T-helper 1 cell treated with Interleukin-12 subunit alpha and Interleukin-12 subunit beta and Interleukin-4 antibody, amounts not matched to agents 30 ng/mL and 1 ng/mL, for 36 hours (primary cell): ENCODE measurements around the gene EVPL. TPM values are rescaled to one million over a fixed set of nuclear protein-coding genes. Genes with fewer than 3 reads are reported as not detected.
"Not testable (repeated sequence)": the region's sequence is repeated elsewhere in the genome, so short reads cannot be mapped to it uniquely, and the experiment has no call there.

Experiments
- intact Hi-C: fragments of 100-400 bp; cut with micrococcal nuclease; formaldehyde crosslinking; loops from one replicate; pipeline ENCODE4 v1.15.1; 2024
- total RNA-seq: library from RNA; stranded (reverse); gene quantifications from 2 replicates; pipeline ENCODE4 v1.2.3, GENCODE V29; 2022

Gene EVPL
- total RNA-seq, 1 donor from 2014 or later = 0.07 TPM

DNA sequence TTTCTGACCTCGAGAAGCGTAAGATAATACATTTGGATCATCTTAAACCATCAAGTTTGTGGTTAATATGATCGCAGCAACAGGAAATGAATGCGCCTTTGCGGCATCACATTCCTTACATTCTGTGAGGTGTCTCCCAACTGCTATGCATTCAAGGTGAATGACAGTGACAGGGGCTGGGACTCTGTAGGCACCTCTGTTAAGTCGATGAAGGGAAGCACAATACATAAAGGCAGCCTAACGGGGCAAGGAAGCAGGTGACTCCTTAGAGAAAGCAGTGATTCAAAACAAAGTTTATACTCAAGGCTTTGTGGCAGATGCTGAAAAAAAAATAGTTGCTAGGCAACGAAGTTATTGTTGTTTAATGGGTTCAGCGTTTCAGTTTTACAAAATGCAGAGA, 21.6 kb upstream of the EVPL start:
- intact Hi-C loops = no loop called here

DNA sequence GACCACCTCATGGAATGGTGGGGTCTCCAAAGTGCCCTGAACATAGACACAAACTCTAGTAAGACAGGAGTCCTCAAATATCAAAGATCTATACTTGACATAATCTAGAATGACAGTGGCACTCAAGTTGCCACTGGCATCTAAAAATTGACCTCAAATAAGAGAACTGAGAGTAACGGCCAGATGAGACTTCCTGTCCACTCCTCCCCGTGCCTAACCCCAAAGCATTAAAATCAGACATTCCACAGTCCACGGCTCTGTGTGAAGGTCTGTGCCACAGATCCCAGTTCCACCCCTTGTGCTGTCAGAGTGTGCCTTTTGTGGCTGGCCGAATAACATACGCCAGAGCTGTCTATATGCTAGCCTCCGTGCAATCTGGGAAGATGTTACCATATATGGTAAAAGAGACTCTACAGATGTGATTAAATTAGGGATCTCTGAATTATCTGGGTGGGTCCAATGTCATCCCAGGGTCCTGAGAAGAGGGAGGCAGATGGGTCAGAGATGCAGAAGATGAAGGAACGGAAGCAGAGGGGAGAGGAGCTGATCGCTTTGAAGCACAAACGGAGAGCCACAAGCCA, 21.0 kb upstream of the EVPL start:
- intact Hi-C loops = no loop called here

DNA sequence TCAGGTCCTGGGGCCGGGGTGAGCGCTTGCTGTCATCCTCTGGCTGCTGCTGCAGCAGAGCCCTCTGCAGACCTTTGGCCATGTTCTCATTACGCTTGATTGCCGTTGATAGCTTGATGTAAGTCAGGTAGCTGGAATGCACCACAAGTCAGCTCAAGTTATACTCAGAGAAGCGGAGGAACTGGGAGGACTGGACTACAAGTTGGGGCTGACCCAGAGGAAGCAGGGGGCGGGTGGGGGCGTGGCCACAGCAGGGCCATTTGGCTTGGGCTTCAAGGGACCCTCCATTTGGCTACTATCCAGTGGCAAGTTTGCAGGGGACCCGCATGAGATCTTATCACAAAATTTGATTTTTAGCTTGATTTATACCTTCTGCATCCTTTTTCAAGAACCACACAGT, 19.0 kb upstream of the EVPL start:
- intact Hi-C loops = no loop called here

DNA sequence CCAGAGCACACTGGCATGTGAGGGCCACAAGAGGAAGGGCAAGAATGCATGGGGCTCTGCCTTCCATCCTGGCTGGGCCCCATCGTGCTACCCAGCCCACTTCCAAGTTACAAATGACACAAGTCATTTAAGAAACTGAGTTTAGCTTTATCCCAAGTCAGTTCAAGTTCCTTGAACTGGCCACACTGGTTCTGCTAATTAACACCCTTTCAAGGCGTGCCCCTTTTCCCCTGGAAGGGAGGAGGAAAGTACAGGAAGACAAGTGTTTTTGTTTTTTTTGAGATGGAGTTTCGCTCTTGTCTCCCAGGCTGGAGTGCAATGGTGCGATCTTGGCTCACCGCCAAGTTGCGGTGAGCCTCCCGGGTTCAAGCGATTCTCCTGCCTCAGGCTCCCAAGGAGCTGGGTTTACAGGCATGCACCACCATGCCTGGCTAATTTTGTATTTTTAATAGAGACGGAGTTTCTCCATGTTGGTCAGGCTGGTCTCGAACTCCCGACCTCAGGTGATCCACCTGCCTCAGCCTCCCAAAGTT, 17.4 kb upstream of the EVPL start:
- intact Hi-C loops = not testable (repeated sequence)

DNA sequence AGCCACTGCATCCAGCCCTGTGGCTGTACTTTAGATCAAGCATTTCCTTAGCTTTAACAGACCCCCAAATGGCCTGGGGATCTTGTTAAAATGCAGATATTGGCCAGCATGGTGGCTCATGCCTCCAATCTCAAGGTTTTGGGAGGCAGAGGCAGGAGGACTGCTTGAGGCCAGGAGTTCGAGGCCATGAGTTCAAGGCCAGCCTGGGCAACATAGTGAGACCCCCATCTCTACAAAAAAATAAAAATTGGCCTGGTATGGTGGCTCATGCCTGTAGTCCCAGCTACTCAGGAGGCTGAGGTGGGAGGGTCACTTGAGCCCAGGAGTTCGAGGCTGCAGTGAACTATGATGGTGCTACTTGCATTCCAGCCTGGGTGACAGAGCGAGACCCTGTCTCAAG, 15.8 kb upstream of the EVPL start:
- intact Hi-C loops = not testable (repeated sequence)

DNA sequence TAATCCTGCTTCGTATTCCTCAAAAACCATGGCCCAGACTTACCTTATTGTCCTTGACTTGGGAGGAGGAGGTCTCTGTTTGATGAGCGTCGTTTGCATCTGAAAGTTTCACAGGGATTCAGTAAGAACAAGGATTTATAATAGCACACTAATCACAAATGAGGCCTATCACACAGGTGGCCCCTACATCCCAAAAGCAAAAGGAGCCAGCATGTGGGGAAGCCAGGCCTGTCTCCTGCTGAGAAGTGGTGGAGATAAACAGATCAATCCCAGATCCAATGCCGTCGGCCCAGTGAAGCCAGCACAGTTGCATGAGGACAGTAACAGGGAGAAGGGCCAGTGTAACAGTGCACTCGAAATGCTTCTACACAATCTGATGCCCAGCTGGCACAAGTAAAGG, 13.3 kb upstream of the EVPL start:
- intact Hi-C loops = no loop called here

DNA sequence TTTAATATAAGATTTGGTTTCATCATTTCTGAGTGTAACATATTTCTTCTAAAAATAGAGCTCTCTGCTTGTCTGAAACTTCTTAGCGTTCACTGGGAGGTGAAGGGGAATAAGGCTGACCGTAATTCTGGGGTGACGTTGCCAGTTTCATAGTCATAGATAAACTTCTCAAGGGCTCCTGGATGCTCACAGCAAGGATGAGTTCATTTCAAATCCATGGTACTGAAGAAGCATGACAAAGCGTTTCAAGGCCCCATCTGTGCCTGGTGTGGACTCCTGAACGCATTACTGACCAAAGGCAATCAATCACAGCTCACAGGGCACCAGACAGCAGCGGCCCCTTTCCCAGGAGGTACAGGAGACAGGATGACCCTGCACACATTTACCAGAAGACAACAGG, 12.0 kb upstream of the EVPL start:
- intact Hi-C loops = no loop called here

DNA sequence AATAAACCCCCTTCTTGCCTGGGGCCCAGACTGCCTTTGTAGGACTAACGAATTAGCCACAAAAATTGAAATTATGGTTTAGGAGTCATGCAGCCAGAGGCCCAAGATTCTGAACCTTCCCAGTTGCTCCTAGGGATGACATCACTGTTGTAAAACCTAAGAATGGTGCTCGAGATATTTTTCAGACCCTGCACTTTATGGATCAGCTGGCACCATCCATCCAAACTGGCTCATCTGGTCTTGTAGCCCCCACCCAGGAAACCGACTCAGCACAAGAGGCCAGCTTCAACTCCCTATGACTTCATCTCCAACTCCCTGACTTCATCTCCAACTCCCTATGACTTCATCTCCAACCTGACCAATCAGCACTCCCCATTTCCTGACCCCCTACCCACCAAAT, 10.9 kb upstream of the EVPL start:
- intact Hi-C loops = no loop called here

DNA sequence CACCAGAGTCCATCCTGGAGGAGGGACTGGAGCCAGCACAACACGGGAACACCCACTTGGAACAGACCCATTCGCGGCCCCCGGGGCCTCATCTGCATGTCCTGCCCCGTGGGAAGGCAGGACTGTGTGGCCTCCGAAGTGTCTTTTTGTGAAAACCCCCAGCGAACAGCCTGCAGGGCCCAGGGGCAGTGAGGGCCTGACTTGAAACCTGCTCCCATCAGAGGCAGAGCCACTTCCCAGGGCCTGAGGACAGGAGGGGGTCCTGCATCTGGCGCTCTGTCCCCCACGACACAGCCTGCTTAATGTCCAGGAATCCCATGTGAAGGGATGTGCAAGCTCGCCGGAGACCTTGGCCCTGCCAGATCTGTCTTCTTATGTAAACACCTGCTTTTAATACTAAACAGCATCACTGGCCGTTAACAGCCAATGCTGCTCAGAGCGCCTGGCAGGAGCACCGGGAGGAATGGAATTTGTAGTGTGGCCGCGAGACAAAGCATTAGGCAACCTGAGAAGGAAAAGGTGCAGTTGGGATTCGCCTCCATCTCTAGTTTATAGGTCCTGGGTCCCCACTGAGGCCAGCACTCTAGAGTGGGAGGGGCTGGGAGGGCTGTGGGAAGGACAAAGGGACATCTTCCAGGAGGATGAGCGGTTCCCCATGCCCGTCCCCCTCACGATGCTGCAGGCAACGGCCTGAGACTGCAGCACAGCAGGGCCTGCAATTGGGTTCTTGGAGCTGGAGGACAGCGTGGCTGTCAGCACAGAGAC, 9.6 kb upstream of the EVPL start:
- intact Hi-C loops = no loop called here

DNA sequence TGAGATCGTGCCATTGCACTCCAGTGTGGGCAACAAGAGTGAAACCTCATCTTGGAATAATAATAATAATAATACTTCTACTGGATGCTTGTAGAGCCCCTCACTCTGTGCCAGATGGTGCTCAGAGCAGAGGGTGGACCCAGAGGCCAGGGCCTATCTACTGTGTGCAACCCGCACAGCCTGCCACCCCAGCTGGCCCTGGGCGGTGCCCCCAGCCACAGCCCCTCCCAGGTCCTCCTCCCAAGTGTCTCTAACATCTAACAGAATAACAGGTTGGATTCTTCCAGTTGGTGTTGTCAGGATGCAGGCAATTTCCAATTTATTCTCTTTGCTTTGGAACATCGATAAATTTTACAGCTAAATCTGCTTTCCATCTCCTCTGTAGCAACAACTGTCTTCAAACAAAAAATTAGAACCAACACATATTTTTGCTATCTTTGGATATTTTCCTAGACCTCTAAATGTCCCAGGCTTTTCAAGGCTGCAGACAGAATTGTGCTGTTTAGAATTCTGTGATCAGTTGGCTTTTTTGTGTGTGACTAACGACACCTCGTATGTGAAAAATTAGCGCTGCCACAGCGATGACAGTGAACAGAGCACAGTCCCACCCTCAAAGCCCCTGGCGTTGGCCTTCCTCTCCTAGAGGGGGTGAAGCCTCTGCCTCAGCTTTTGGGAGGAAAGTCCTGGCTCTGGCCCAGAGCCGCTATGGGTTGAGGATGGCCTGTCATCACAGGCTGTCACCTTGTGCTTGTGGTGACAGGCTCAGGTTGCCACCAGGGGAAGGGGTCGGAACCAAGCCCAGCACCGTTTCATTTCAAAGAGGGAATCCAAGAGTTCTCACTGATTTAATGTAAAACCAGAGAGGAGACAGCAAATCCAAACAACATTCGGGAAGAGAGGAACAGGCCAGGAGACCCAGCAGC, 7.6 kb upstream of the EVPL start:
- intact Hi-C loops = no loop called here

DNA sequence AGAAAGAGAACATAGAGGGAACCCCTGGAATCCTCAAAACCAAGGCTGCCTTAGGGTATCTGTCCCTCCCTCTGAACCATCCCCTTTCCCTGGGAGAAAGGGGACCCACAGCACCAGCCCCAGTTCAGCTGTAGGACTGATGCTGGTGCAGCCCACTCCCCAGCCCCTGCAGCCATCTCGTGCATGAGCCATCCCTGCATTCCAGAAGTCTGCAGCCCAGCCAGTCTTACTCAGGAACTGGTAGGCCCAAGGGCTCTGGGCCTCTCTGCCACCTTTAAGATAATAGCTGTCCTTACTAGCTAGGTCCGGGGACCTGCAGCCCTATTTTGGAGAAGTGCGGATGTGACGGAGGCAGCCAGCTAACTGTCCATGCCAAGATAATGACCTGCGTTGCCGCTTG, 6.0 kb upstream of the EVPL start:
- intact Hi-C loops = no loop called here

DNA sequence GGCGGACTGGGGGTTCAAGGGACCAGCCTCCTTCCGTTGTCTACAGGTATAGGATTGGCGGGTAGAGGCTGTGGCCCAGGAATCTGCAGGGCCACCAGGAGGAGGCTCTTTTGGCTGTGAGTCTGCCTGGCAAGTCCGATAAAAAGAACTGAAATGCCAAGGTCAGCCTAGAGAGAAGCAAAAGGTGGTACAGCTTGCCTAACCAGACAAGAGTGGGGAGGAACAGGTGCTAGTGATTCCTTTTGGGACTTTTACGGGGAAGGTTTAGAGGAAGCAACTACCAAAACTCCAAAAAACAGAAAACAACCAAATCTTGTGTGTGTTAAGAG, 5.6 kb upstream of the EVPL start:
- intact Hi-C loops = no loop called here

DNA sequence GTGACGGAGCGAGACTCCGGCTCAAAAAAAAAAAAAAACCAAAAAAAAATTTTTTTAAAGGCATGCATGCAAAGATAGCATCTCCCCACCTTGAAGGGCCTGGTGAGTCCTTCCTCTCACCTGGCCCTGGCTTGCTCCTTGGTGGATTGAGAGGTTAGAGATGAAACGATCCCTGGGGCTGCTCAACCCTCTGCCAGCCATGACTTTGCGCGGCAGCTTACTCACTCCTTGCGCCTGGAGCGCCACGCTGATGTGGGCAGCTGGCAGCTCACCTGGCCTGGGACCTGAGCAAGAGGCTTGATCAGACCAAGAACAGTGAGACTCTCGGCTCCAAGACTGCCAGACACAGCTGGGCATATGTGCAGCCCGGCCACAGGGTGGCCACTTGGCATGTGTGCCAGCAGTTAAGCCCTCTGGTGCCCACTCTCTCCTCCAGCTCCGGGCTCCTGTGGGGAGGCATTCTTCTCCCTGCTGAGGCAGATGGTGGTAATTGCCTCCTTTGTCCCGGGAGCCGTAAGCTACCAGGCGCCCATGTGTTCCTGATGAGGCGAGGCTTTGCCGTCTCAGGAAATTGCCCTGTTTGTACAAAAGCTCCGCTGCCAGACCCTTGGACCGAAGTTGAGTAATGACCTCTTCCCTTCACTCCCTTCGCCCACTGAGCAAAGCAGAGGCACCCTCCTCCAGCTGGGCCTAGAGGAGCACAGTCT, 5.1 kb upstream of the EVPL start:
- intact Hi-C loops = no loop called here

DNA sequence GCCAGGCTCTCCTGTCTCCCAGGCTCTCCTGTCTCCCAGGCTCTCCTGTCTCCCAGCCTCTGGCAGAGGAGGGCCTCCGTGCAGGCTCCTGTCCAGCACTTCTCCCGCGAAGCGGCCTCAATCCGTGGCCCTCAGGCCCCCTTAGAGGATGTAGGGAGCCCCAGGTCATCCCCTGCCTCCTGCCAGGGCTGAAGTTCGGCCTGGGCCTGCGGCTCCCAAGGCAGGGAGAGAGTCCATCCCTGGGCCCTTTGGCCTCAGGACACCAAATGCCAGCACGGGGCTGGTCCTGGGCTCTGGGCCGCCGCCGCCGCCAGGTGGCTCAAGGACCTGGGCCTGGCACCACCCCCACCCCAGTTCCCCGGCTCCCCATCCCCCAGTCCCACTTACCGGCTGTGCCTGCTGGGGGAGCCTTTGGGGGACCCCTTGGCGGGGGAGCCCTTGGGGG, 370 bp downstream of the EVPL start:
- intact Hi-C loops = no loop called here

DNA sequence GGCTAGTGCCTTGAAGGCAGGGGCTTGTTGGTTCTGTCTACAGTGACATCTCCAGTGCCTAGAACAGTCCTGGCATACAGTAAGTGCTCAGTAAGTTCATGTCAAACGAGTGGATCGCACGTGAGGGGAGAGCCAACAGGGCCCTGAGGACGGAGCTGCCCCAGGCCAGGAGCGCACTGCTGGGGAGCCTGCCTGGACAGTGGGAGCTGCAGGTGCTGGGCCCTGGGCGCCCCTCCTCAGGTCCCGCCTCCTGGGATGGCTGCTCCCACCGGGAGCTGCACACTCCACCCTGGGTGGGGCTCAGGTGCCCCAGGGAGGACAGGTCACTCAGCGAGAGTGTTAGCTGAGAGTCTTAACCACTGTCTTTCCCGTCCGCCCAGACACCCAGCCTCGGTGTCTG, 1.8 kb downstream of the EVPL start:
- intact Hi-C loops = no loop called here

DNA sequence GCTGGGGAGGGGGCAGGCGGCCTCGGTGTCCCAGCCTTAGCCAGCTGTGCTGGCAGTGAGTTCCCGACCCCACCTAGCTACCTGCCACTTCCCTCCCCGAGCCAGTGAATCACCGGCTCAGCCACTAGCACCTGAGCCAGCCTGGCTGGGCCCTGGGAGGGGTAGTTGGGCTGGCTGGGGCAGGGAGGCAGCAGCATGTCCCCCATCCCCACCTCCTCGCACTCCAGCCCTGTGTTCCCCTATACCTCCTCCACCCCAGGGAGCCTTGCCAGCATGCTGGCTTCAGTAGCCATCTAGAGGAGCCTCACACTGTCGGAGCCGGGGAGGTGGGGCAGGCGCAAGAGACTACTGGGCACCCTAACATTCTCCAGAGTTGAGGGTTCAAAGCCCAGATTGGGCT, 2.8 kb downstream of the EVPL start:
- intact Hi-C loops = no loop called here

DNA sequence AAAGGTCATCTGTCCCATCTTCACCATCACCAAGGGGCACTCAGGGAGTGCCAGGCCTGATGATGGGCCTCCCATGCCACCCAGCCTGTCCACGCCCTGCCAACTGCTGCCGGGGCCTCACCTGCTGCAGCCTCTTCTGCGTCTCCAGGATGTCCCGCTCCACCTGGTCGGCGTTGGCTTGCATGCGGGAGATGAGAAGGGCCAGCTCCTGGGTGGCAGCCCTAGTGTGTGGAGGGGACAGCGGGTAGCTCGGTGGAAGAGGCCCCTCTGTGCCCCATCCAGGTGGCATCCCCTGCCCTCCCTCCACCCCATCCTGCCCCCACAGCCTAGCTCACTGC, 3.2 kb downstream of the EVPL start:
- intact Hi-C loops = no loop called here

DNA sequence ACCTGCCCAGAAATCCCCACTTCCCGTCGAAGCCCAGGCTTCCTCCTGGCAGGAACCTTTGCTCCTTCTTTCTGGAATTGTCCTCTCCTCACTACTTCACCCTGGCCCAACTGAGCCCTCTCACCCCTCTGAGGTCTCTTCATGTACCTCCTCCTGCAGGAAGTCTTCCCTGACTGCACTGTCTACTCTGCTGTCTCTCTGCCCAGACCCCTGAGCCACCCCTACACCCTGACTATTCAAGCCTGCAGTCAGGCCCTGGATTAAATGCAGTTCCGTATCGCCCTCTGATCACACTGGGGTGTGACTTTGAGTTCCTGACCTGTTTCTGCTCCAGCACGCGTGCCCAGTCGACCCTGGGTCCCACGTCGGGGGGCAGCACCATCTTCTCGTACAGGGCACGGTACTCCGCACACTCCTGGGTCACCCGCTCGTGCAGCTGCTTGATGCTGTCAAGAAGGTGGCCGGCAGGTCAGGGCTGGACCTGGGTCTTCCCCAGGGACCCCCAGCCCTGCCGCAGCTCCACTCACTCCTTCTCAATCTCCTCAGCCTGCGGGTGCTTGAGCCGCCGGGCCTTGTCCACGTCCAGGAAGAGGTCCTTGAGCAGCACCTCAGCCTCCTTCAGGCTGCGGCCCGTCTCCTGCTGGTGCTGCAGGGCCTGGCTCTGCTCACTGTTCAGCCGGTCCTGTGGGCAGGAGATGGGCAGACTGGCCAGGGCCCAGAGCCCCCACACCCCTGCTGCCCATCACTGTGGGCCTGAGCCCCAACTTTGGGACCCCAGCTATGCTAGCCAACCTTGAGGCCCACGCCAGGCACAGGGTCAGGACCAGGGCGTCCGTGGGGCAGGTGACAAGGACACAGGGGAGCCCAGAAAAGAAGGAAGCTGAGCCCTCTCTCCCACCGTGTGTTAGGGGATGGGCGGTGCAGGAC, 3.9 kb downstream of the EVPL start:
- intact Hi-C loops = no loop called here

DNA sequence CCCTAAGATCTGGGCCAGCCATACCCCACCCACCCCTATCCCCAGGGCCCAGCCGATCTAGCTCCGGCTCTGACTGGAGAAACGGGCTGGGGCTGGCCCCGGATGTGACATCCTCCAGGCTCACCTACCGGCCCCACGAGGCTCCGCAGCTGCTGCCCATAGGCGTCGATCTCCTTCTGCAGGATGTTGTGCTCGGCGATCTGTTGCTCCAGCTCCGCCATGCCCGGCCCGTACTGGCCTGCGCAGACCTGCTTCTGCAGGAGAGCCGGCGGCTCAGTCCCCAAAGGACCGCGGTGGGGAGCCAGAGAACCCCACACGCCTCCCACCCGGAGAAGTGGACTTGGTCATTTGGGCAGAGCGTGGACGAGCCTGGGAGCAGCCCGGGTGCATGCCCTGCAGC, 4.8 kb downstream of the EVPL start:
- intact Hi-C loops = no loop called here

DNA sequence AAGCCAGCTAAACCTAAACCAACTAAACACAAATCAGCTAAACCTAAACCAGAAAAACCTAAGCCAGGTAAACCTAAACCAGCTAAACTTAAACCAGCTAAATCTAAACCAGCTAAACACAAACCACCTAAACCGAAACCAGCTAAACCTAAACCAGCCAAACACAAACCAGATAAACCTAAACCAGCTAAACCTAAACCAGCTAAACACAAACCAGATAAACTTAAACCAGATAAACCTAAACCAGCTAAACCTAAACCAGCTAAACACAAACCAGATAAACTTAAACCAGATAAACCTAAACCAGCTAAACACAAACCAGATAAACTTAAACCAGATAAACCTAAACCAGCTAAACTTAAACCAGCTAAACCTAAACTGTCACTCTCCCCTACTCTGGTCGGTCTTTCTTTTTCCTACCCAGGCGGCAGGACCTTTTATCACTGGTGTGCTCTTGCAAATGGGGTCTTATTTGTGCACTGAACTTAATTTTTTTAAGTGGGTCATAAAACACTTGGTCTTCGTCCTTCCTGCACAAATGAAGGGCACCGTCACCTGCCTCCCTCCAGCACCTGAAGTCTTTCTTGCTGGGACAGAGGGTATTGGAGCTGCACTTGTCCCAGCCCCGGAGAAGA, 7.2 kb downstream of the EVPL start:
- intact Hi-C loops = no loop called here
